Fibroblast of peridontal ligament (primary cell): ENCODE results near the gene ARIH1.
"Not testable (repeated sequence)": the region's sequence is repeated elsewhere in the genome, so short reads cannot be mapped to it uniquely, and the experiment has no call there.

Source experiments
- DNase-seq: peaks from one replicate; pipeline ENCODE4 v3.0.0-alpha.2; 2010; ENCODE audit errors: extremely low read depth

Gene ARIH1, protein sequence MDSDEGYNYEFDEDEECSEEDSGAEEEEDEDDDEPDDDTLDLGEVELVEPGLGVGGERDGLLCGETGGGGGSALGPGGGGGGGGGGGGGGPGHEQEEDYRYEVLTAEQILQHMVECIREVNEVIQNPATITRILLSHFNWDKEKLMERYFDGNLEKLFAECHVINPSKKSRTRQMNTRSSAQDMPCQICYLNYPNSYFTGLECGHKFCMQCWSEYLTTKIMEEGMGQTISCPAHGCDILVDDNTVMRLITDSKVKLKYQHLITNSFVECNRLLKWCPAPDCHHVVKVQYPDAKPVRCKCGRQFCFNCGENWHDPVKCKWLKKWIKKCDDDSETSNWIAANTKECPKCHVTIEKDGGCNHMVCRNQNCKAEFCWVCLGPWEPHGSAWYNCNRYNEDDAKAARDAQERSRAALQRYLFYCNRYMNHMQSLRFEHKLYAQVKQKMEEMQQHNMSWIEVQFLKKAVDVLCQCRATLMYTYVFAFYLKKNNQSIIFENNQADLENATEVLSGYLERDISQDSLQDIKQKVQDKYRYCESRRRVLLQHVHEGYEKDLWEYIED

DNA sequence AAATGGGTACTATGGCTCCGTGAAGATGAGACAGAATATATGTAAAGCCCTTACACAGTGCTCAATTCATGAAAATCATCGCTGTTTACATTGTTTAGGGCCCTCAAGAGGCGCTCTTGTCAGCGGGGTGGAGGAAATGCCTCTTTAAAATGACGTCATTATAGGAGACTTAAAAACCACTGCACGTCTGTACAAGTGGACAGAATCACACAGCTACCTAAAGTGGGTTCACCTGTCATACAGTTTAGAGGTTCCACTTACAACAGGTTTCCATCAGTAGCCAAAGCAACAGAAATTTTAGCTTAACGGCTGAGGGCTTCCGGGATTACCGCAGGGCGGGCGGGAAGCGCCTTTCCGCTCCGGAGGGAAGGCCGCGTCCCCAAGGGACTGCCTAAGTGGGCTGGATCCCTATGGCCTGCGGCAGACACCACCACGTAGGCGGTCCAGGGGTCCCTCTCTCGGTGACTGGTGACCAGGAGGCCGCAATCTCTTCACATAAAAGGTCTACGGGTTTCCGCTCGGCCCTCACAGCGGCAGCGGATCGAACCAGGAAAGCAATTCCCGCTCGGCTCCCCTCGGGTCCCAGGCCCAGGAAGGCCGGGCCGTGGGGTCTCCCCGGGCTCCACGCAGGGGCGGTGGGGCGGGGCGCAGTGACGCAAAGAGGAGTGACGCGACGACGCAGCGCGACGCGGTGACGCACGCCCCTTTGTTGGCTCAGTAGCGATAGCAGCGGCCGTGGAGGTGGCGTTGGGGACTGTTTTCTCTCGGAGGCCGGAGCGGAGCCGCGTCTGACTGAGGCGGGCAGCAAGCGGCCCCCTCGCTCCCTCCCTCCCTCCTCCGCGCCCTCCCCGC, at the start of gene ARIH1:
Gene ARIH1, plus strand, starts transcription at position 717 of the 852 bp plus-strand sequence. CDS start 310 bp downstream, outside the sequence.
- DNase-seq = peak; percentile 94

DNA sequence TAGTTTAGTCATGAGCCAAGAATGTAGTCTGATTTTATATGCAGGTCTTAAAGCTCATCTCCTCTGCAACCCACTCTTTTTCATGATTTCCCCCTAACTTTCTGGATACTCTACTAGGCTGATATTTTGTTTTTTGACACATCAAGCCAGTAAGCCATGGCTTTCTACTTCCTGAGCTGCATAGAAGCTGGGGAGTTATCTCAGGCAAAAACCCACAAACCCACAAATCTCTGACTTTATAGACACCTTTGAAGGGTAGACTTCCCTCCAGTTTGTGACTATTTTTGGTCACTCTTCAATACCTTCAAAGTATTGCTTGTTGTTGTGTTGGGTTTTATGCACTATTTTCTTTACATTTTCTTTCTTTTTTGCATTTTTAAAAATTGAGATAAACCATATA, 47.4 kb upstream of the ARIH1 start:
- no peak for DNase-seq

GRCh38 chr15:72437650-72438316, 36.3 kb upstream of the ARIH1 start:
- DNase-seq = no peak

GRCh38 chr15:72442848-72443247, 31.3 kb upstream of the ARIH1 start:
- not testable (repeated sequence) for DNase-seq

GRCh38 chr15:72445426-72445825, 28.7 kb upstream of the ARIH1 start:
- no peak for DNase-seq

GRCh38 chr15:72450805-72451204, 23.3 kb upstream of the ARIH1 start:
- no peak for DNase-seq

- no peak for DNase-seq
These were observed 22.9 kb upstream of the ARIH1 start for GRCh38 chr15:72451224-72451623.

- no peak for DNase-seq
These were observed 17.4 kb upstream of the ARIH1 start for GRCh38 chr15:72456684-72457083.

- no peak for DNase-seq
These were observed 13.7 kb upstream of the ARIH1 start for GRCh38 chr15:72460402-72460801.

GRCh38 chr15:72463702-72464101, 10.4 kb upstream of the ARIH1 start:
- no peak for DNase-seq

DNA sequence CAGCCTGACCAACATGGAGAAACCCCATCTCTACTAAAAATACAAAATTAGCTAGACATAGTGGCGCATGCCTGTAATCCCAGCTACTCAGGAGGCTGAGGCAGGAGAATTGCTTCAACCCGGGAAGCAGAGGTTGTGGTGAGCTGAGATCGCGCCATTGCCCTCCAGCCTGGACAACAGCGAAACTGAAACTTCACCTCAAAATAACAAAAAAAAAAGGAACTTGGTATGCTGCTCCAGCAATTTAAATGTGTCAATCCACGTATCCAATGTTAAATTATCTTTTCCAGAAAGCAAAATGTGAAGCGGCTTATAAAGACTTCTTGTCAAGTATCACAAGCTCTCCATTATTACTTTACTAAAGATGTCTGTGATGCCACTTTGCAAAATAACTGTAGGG, 9.9 kb upstream of the ARIH1 start:
- DNase-seq = no peak

- DNase-seq = no peak
These were observed 6.0 kb upstream of the ARIH1 start for GRCh38 chr15:72468103-72468502.

- peak; percentile 65 for DNase-seq
These were observed 1.0 kb upstream of the ARIH1 start for GRCh38 chr15:72472992-72473610.

DNA sequence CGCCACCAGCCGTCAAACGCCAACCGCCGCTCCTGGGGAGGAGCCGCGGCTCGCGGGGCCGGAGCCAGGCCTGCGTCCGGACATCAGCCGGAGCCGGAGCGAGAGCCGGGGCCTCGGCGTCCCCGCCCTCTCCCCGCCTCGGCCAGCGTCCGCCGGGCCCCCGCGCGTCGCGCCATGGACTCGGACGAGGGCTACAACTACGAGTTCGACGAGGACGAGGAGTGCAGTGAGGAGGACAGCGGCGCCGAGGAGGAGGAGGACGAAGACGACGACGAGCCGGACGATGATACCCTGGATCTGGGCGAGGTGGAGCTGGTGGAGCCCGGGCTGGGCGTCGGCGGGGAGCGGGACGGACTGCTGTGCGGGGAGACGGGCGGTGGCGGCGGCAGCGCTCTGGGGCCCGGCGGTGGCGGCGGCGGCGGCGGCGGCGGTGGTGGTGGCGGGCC, 359 bp downstream of the ARIH1 start:
- no peak for DNase-seq

- DNase-seq = peak; percentile 74
These were observed 940 bp downstream of the ARIH1 start for GRCh38 chr15:72474912-72475628.

DNA sequence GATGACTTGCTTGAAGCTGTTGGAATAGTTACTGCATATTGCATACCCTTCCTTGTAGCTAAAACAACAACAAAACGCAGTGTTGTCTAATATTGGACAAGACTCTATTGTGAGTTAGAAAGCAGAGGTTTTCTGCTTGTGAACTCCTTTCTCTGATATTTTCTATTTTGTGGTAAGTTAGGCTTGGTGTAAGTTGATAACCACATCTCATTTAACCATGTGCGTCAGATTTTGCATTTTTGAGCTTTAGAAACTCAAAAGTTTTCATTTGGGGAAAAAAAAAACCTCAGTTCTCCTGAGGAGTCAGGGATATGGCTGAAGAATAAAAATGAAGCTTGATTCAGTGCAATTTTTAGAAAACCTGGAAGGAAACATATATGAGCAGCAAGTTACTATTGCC, 1.5 kb downstream of the ARIH1 start:
- no peak for DNase-seq

GRCh38 chr15:72476330-72476729, 2.2 kb downstream of the ARIH1 start:
- not testable (repeated sequence) for DNase-seq

DNA sequence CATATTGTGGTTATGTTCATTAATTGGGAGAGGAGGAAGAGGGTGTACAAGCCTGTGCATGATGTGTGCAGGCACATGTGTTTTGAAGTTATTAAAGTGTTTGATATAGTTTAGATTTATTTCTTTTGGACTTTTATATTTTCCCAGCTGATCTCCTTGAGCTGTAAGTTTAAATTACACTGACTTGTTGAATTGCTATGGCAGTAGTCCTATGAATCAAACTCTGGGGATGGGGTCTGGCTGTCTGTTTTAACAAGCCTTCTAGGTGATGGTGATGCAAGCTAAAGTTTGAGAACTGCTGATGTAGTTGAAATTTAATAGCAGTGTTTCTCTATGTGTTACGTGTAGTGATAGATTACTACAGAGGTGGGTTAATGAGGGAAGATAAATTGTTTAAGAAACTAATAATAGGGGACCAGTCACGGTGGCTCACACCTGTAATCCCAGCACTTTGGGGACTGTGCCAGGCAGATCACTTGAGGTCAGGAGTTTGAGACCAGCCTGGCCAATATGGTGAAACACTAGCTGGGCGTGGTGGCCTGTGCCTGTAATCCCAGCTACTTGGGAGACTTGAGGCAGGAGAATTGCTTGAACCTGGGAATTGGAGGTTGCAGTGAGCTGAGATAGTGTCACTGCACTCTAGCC, 7.0 kb downstream of the ARIH1 start:
- no peak for DNase-seq

- no peak for DNase-seq
These were observed 8.1 kb downstream of the ARIH1 start for GRCh38 chr15:72482275-72482674.

GRCh38 chr15:72483279-72483678, 9.1 kb downstream of the ARIH1 start:
- no peak for DNase-seq
